GM12872 (cell line): ENCODE results near the gene RPS6KA5.

Source experiments
- CTCF ChIP-seq: IDR thresholded peaks from 3 replicates; pipeline ENCODE4 v1.5.1; 2011; ENCODE audit warnings: low read depth, mild to moderate bottlenecking, low read length, moderate library complexity; ENCODE audit not compliant: insufficient read depth

The RPS6KA5 gene

GRCh38 chr14:90858511-90858910 lies 201.9 kb downstream of the RPS6KA5 start:
- TF ChIP-seq CTCF = no peak

GRCh38 chr14:90857866-90858265 lies 202.6 kb downstream of the RPS6KA5 start:
- no peak for TF ChIP-seq CTCF

GRCh38 chr14:90853116-90853515 lies 207.3 kb downstream of the RPS6KA5 start:
- TF ChIP-seq CTCF = no peak

GRCh38 chr14:90851327-90852036 lies 209.0 kb downstream of the RPS6KA5 start:
- TF ChIP-seq CTCF = no peak

GRCh38 chr14:90850487-90850886 lies 210.0 kb downstream of the RPS6KA5 start:
- no peak for TF ChIP-seq CTCF

- TF ChIP-seq CTCF = no peak
Measured at GRCh38 chr14:90849787-90850444, 210.5 kb downstream of the RPS6KA5 start.

- no peak for TF ChIP-seq CTCF
Measured at GRCh38 chr14:90848944-90849731, 211.3 kb downstream of the RPS6KA5 start.
